Vagina (tissue), 2 donors: ENCODE data around the gene PDE2A. TPM values are rescaled to one million over a fixed set of nuclear protein-coding genes. Genes with fewer than 3 reads are reported as not detected.
A peak's percentile ranks its signal among the peaks of the same experiment; 100 is the strongest.

ENCODE experiments used
- DNase-seq, 2 donors: peaks; one replicate each; pipeline ENCODE4 v3.0.0-alpha.2; 2017; ENCODE audit errors: extremely low spot score in 2 of 2
- H3K27ac ChIP-seq: fragments of 200-600 bp; sonication (generic); one replicate; pipeline ENCODE4 v1.5.1; 2019
- H3K27me3 ChIP-seq: fragments of 200-600 bp; sonication (generic); one replicate; pipeline ENCODE4 v1.5.1; 2019
- H3K36me3 ChIP-seq, 2 donors: fragments of 200-600 bp; sonication (generic); one replicate each; pipeline ENCODE4 v1.5.1; 2017 to 2019
- H3K4me1 ChIP-seq: fragments of 200-600 bp; sonication (generic); one replicate; pipeline ENCODE4 v1.5.1; 2019
- H3K4me3 ChIP-seq, 2 donors: fragments of 200-600 bp; sonication (generic); 1 replicate in 1 of 2; 2 replicates in 1 of 2; pipeline ENCODE4 v1.5.1; 2016 to 2019
- H3K9me3 ChIP-seq: fragments of 200-600 bp; sonication (generic); one replicate; pipeline ENCODE4 v1.5.1; 2019
- CTCF ChIP-seq, 3 experiments: fragments of 450-650 bp in 2 of 3; fragments of 200-600 bp in 1 of 3; sonication (generic) in 1 of 3; IDR thresholded peaks; one replicate each; pipeline ENCODE4 v1.5.1; 2017 to 2019; ENCODE audit warnings: antibody characterized with exemption in 3 of 3, mild to moderate bottlenecking in 2 of 3, moderate library complexity in 2 of 3
- POLR2A ChIP-seq, 2 donors: fragments of 450-650 bp; IDR thresholded peaks; one replicate each; pipeline ENCODE4 v1.6.1; 2017; ENCODE audit warnings: antibody characterized with exemption in 2 of 2, mild to moderate bottlenecking in 2 of 2, moderate library complexity in 2 of 2
- POLR2AphosphoS5 ChIP-seq, 2 donors: sonication (generic); formaldehyde crosslinking; IDR thresholded peaks; one replicate each; pipeline ENCODE4 v1.9.0; 2017; ENCODE audit warnings: antibody characterized with exemption in 2 of 2, mild to moderate bottlenecking in 2 of 2, low read depth in 1 of 2; ENCODE audit not compliant: insufficient read depth in 1 of 2
- intact Hi-C: fragments of 100-400 bp; cut with DNase I; formaldehyde crosslinking; loops from one replicate; pipeline ENCODE4 v1.15.1; 2023
- total RNA-seq: library from RNA; depleted of rRNA; stranded (reverse); fragments of >200 nt; gene quantifications from one replicate; pipeline ENCODE4 v1.2.3, GENCODE V29; 2016

PDE2A gene
- total RNA-seq, 1 donor from 2014 or later: 57.0 TPM

GRCh38 chr11:72591023-72591422 lies 83.2 kb downstream of the PDE2A start:
- Histone ChIP-seq H3K4me3 (no peak overlapping the region), H3K36me3 (no peaks in the 10 kb centered on the region), H3K27ac (no peak overlapping the region), H3K9me3 (no peaks in the 10 kb centered on the region), H3K27me3 (no peaks in the 10 kb centered on the region), H3K4me1 (peaks cover 14% of the 10 kb centered on the region)
- DNase-seq: no peak
- intact Hi-C loops: no loop called here
- TF ChIP-seq POLR2A (IDR thresholded peaks at IDR 0.05): no peak
- TF ChIP-seq POLR2AphosphoS5 (IDR thresholded peaks at IDR 0.05; ENCODE audit: insufficient read depth in 1 of 2, low read depth in 1 of 2): no peak
- no peak for TF ChIP-seq CTCF (IDR thresholded peaks at IDR 0.05)

GRCh38 chr11:72589802-72590761 lies 84.1 kb downstream of the PDE2A start:
- Histone ChIP-seq H3K9me3 (no peaks in the 10 kb centered on the region), H3K4me3 (peak overlapping the region; percentile 18 to 35), H3K4me1 (peaks cover 18% of the 10 kb centered on the region), H3K36me3 (no peaks in the 10 kb centered on the region), H3K27ac (no peak overlapping the region), H3K27me3 (no peaks in the 10 kb centered on the region)
- TF ChIP-seq CTCF (IDR thresholded peaks at IDR 0.05) (peak in 1 of 3 experiments; percentile 7), POLR2A (IDR thresholded peaks at IDR 0.05) (no peak)
- intact Hi-C loops: no loop called here
- DNase-seq: no peak

GRCh38 chr11:72588421-72589410 lies 85.5 kb downstream of the PDE2A start:
- H3K27me3 ChIP-seq: no peaks in the 10 kb centered on the region
- no peak for DNase-seq

GRCh38 chr11:72587696-72588095 lies 86.5 kb downstream of the PDE2A start:
- H3K36me3 ChIP-seq: no peaks in the 10 kb centered on the region
- H3K27ac ChIP-seq: no peak overlapping the region
- intact Hi-C loops: loop anchor here (2.0 kb wide), 1 partner anchor 57 kb away; no protein-coding TSS in a partner anchor
- H3K27me3 ChIP-seq: no peaks in the 10 kb centered on the region
- DNase-seq: no peak
- H3K4me3 ChIP-seq: no peak overlapping the region
- no peaks in the 10 kb centered on the region for H3K9me3 ChIP-seq
- peaks cover 30% of the 10 kb centered on the region for H3K4me1 ChIP-seq
- TF ChIP-seq POLR2A (IDR thresholded peaks at IDR 0.05) (no peak), POLR2AphosphoS5 (IDR thresholded peaks at IDR 0.05; ENCODE audit: insufficient read depth in 1 of 2, low read depth in 1 of 2) (no peak), CTCF (IDR thresholded peaks at IDR 0.05) (no peak)

More at GRCh38 chr11:72588421-72589410, 85.5 kb downstream of the PDE2A start:
- TF ChIP-seq POLR2AphosphoS5 (IDR thresholded peaks at IDR 0.05; ENCODE audit: insufficient read depth in 1 of 2, low read depth in 1 of 2) (no peak), CTCF (IDR thresholded peaks at IDR 0.05) (no peak), POLR2A (IDR thresholded peaks at IDR 0.05) (no peak)
- H3K27ac ChIP-seq: no peak overlapping the region
- intact Hi-C loops: no loop called here
- no peak overlapping the region for H3K4me3 ChIP-seq
- H3K36me3 ChIP-seq: no peaks in the 10 kb centered on the region
- H3K4me1 ChIP-seq: peaks cover 30% of the 10 kb centered on the region
- no peaks in the 10 kb centered on the region for H3K9me3 ChIP-seq
